HG02970 (cell line): ENCODE data around the gene GNAL.

Experiments used
- ATAC-seq: cut with Tn5 transposase; IDR thresholded peaks from one replicate; pipeline ENCODE4 v1.9.1; 2021; ENCODE audit warnings: mild to moderate bottlenecking, moderate library complexity, moderate number of reproducible peaks; ENCODE audit not compliant: unreplicated experiment, low FRiP score

Gene GNAL

DNA sequence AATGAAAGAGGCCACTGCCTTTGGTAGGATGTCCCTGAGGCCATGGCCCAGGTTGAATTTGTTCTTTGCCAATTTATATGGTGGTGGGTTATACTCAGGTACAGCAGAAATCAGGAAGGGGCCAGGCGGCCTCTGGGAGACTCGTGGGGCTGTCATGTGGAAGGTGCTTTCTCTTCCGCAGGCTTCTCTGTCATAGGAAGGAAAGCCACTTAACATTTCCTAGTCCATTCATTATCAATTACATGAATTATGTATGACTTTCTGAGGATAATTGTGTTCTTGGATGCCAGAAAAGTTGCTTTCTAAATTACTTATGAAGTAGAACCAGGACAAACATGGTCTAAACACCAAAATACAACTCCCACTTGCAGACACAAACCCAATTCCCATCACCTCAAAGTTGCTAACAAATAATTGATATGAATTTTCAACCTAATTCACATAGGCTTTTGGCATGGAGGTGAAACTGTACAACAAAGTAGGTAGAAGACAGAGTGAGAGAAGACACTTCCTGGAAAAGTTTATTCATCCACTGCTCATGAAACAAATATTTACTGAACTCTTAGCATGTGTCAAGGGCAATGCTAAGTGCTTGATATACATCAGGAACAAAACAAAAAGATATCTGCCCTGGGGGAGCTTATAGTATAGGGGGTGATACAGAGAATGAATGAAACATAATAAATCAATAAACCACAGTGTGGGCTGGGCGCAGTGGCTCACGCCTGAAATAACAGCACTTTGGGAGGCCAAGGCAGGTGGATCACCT is 111.7 kb downstream of the GNAL start:
- ATAC-seq: no peak

DNA sequence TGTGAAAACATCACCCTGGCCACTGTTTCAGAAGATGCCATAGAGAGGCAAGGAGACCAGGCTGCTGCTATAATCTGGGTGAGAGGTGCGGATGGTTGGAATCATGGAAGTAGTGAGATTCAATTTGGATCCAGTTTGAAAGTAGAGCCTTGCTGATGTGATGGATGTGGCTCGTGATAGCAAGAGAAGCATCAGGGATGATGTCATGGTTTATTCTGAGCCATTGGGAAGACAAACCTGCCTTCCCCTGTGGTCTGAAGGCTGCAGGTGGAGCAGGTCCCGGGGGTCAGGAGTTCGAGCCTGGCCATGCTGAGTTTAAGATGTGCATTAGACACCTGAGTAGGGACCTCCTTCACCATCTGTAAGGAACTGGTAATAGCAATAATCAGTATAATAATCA is 112.5 kb downstream of the GNAL start:
- ATAC-seq: no peak

DNA sequence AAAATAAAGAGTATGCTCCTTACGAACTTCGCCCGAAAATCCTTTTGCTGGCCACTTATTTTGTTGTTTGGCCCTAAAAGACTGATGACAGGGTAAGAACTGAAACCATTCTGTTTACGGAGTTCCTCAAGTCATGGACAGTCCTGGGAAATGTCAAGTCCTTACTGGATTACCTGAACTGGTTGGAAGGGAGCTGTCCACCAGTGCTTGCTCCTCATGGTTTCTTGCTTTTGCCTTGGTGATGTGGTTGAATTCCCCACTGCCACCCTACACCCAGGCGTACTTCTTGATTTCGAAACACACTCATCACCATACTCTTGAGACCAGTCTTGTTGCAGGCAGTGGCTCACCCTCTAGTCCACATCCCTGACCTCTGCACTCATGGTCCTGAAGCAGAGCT is 113.1 kb downstream of the GNAL start:
- no peak for ATAC-seq

DNA sequence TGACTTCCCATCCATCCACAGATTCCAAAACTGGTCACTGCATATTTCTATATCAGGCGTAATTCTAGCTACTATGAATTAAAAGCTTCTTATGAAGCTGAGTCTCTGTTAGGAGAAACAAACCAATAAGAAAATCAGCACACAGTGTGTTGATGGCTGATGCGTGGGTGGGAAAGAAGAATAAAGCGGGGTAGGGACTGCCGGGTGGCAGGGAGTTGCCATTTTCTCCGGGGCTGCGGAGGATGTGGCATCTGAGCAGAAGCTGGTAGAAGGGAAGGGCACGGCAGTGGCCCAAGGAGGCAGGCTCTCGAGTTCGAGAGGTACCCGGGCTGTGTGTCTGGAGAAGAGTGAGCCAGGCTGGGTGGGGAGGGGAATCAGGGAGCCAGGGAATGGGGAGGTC is 113.5 kb downstream of the GNAL start:
- ATAC-seq: no peak

DNA sequence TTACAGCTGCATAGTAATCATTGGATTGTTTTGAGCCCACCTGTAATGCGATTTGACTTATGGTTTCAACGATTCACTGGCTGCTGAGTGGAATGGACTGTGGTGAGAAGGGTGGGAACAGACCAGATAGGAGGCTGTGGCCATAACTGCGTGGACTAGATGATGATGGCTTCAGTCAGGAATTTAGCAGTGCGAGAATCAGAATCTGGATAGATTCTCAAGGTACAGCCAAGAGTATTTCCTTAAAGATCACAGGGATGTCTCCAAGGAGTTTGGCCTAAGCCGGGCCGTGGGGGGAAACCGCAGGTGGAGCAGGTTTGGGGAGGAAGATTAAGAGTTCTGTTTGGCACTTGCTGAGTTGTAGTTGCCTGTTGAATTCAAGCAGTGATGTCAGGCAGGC is 118.2 kb downstream of the GNAL start:
- no peak for ATAC-seq

DNA sequence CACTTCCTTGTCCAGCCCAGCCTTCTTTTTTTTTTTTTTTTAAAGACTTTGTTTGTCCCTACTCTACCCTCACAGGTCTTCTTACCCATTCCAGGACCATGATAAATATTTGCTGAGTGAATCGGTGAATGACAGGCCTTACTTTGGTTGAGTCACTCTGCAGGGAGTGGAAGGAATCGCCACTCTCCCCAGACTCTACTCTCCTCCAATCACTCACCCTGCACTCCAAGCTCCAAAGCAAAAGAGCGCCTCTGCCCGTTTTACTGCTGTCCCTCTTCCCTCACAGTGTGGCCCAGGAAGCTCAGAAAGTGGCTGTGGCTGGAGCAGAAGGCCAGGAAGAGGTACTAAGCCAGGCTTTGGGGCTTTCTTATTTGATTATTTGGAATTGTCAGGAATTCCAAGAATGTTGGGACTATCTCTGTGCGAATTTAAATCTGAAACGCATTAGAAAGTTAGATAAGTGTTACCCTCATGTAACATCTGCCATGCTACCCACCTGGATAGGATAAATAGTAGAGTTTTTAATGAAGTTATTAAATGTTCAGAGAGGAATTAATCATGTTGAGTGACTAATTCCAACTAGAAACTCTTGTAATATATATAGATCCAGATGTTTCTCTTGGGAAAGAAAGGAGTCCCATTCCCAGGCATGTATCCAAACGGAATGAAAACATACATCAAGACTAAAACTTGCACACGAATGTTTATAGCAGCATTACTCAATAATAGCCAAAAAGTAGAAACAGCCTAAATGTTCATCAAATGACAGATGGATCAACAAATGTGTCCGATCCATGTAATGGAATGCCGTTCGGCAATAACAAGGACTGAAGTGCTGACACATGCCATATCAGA is 119.2 kb downstream of the GNAL start:
- no peak for ATAC-seq

DNA sequence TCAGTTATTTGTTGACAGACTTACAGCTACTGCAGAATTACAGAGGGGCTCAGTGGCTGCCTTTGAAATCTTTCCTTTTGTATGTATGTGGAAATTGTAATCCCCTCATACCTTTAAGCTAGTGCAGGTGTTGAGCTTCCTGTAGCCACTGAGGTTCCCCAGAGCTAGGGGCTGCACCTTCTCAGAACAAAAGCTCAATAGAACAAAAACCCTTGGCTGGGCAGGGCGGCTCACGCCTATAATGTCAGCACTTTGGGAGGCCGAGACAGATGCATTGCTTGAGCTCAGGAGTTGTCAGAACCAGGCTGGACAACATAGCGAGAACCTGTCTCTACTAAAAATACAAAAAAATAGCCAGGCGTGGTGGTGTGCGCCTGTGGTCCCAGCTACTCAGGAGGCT is 120.8 kb downstream of the GNAL start:
- ATAC-seq: no peak

DNA sequence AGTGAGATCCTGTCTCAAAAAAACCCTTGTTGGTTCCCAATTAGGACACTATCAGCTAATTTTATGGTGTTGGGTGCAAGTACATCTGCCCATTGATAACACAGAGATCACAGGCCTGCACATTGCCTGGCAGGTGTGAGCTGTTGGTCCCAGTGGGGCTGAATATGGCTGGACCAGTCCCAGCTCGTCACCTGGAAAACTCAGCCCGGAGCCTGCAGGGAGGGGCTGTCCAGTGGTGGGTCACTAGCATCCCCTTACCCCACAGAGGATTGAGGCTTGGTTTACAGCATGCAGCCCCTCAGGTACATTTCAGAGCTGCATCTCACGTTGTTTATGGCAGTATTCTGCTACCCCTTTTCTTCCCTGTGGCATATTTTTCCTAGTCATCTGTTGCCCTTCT is 121.3 kb downstream of the GNAL start:
- no peak for ATAC-seq

DNA sequence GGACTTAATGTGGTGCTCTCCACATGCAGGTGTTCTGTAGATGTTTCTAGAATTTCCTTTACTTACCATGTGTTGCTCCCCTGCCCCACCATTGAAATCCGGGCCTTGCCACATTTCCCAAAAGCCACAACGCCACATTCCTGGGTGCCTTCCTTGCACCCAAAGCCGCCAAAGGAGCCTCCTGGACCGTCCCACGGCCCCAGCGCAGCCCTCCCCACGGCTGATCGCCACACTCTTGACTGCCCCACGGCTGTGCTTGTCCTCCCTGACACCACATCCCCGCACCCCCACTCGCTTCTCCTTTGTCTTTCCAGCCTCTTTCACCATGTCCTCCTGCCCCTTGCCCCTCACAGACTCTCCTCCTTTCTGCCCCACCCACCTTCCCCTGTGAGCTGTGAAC is 121.9 kb downstream of the GNAL start:
- ATAC-seq: no peak

DNA sequence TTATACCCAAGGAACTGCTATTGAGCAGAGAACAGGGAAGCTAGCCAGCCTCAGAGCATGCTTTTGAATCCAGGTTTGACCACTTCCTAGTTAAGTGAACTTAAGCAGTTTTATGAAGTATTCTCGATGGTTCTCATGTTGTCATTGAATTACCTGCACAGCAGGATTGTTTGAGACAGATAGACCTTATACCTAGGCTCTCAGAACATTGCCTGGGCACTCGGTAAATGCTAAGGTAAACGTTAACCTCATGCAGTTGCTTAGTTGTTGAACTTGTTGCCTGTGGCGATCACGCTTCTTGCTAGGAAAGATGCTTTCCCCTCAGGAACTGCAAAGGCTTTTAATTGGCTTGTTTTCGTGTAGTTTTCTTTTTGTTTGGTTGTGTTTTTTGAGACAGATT is 128.2 kb downstream of the GNAL start:
- no peak for ATAC-seq

DNA sequence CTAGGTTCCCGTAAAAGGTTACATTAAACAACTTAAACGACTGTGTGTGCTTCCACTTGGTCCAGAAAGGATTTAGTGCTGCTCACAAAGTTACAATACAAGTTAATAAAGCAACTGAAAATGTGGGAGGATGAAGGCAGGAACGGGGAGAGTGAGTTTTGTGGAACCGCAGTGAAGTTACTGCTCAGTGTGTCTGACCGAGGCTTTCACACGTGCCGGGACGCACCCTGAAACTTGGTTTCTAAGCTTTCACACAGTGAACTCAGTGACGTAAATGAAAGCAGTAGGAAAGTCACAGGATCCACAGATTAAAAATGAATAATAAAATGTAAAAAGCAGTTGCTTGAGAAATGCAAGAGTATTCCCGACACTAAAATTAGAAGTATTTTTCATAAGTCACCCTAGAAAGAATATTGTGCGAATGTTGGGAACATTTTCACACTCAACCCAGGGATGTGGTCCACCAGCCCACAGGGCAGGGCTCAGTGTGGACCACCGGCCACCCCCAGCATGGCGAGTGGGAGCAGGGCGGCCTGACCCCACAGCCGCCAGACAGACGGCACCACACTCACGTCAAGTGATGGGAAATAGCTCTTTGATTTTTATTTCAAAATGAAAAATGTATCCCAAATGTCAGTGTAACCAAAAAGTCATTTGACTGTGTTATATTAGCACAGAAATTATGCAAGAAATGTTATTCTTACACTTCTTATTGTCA is 129.6 kb downstream of the GNAL start:
- no peak for ATAC-seq

DNA sequence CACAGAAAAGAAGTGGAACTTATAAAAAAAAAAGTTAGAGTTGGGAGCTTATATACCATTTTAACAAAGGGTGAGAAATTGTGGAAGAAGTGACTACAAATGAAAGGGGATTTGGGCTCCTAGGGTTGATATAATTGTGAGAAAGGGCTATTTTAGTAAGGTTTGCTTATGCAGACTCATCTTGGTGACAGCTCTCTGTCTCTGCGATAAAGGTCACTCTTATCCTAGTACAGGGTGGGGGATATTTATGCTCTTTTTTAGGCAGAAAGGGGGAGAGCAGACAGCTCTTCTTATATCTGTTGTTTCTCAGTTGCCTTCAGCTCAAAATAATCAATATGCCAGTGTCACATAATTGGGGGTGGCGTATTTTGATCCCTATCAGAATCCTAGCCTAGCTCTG is 130.9 kb downstream of the GNAL start:
- no peak for ATAC-seq

DNA sequence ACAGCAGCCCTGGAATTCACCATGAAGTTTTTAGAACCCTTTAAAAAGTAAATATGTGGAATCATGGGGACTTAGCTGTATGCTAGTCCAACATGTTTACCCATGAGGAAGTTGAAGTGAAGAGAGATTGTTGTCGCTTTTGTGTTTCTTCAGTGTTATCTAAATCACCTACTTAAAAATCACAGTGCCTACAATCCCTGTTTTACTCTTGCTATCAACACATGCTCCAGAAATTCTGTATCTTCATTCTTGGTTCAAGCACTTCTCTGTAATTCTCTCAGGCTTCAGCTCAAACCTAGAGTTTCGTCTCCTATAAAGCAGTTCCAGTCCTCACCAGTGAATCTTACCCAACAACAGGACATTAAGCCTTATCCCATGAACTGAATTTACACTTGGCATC is 131.6 kb downstream of the GNAL start:
- no peak for ATAC-seq

DNA sequence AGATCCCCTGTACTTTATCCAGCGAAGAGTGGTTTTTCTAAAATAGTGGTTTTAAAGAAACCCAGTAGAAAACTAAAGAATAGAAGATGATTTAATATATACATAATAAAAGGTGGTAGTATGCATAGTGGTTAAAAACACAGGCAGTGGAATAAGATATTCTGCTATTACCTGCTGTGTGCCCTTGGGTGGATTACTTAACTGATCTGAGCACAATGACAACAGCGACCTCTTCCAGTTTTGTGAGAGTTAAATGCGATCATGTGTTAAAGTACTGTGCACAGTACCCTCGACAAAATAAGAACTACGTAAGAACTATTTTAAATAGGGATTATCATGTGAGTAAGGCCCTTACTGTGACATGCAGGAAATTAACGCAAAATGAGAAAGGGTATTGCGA is 132.1 kb downstream of the GNAL start:
- ATAC-seq: no peak

DNA sequence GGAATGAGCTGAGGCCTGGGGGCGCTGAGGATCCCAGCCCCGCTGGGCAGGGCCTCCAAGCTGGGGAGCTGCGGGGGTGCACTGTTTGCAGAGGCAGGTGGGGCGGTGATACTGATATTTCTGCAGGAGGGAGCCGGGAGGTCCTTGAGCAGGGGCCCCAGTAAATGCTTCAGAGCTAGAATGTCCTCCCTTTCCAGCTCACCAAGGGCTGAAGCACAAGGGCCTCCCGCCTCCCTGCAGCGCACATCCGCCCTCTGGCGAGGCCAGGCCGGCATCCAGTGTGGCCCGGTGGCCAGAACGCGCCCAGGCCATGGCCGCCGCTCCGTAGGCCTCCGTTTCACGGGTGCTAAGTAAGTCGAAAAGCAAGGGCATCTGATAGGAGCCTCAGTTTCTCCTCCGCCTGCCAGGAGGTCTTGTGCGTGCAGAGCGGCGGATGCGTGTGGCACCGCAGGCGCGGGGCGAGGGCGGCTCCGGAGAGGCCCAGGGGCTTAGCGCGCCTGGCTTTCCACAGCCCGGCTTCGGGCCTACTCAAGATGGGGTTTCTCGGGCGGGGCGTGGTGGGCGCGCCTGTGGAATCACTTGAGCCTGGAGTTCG is 132.7 kb downstream of the GNAL start:
- no peak for ATAC-seq

DNA sequence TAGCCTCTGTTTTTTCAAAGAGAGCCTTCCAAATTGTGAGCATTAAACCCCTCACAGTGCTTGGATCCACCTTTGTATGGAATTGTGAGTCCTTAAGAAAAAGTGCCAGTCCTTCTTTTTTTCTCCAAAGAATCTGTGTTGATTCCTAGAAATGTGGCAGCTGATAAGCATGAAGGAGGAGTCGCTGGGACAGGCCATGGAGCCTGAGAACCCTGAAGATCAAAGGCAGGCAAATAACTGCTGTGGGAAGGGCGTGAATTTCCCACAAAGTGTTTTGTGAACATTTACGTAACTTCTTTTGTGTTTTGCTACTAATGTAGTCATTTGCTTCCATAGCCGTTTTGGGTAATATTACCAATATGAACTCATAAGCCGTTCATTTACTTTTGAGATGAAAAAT is 134.5 kb downstream of the GNAL start:
- no peak for ATAC-seq

DNA sequence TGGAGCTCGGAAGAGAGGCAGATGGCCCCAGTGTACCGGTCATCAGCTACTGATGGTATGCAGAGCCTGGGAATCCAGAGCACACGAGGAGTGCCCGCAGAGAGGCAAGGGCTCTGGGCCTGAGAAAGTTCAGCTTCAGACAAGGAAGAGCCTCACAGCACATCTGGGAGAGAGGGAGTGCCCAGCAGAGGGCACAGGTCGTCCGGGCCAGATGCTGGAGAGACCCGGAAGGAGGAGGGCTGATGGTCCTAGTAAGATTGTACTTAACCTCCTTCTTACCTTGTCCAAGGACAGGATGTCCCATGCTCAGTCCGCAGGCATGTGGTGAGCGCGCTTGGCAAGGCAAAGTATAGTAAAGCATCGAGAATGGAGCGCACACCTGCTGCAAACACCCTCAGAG is 137.8 kb downstream of the GNAL start:
- no peak for ATAC-seq

DNA sequence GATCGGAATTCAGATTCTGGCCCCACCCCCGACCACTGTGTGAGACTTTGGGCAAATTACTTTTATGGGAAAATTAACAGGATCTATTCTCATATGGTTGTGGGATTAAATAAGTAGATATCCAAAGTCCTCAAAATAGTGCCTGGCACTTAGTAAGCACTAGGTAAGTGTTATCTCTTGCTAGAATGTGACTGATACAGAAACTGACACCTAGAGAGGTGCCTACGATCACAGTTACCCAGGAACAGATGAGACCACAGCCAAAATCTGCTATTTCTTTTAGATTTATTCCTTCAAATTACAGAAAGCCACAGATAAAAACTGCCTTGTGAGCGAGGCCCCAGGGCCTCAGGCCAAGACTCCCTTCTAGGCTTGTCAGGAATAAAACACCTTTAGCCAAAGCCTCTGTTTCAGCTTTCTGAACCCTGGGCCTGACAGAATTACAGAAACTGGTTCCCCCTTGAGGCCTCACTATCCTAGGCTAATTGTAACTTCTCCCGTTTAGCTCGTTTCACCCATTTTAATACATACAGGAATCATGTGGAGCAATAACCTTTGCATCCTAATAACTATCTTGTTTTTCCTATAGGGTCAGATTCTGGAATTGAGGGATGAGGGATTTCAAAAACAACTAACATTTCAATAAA is 139.8 kb downstream of the GNAL start:
- no peak for ATAC-seq

DNA sequence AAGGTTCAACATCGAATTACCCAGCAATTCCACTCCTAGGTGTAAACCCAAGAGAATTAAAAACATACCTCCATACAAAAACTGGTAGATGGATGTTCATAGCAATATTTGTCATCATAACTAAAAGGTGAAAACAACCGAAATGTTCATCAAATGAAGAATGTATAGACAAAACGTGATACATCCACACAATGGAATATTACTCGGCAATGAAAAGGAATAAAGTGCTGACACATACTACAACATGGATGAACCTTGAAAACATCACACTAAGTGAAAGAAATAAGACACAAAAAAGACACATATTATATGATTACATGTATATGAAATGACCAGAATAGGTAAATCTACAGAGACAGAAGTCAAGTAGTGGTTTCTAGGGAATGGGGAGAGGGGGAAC is 141.5 kb downstream of the GNAL start:
- ATAC-seq: no peak

DNA sequence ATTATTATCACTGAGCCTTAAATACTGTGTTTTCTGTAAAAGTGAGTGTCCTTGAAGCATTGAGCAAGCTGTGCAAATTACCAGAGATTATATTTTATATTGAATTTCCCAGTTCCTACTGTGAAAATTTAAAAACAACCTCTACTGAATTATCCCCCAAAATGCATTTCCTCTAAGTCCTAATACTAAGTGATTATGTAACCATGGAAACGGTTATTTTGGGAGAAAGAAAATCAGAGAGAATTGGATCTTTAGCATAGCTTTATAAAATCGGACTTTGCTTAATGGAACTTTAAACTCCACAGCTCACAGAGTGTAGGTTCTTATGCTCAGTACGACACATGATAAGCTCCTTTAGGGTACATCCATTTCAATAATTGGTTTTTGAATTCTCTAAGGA is 142.9 kb downstream of the GNAL start:
- no peak for ATAC-seq

DNA sequence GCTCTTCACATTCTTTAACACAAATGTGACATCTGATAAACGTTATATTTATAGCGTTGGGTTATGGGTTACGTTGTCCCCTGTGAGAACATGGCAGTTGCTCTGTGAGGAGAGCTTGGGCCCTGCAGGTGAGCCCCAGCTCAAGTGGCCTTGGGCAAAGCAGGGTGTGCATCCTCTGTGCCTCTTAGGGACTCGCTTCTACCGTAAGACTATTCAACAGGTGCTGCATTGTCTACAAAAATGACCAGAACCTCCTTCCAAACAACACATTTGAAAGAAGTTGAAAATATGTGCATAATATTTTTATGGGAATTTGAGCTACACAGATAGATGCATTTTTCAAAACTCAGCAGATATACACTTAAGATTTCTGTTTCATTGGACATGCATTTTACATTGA is 145.7 kb downstream of the GNAL start:
- ATAC-seq: no peak
